ENCODE measurements around the gene ZNF431.
A peak's percentile ranks its signal among the peaks of the same experiment; 100 is the strongest.

Gene ZNF431

GRCh38 chr19:21141787-21142464, at the start of gene ZNF431:
ZNF431 (plus strand) TSS chr19:21142040; CDS start chr19:21142184, 144 bp downstream.
- Histone ChIP-seq H3K36me3 (ENCODE audit: insufficient read depth, low read length) (peaks cover 28% of the 10 kb centered on the region), H3K9me3 (ENCODE audit: control insufficient read depth, insufficient read depth, low read length) (peaks cover 10% of the 10 kb centered on the region), H3K4me1 (ENCODE audit: insufficient read depth, low read length) (no peaks in the 10 kb centered on the region), H3K9ac (ENCODE audit: low read depth, low read length) (peak within 1 kb of the TSS; percentile 75)

DNA sequence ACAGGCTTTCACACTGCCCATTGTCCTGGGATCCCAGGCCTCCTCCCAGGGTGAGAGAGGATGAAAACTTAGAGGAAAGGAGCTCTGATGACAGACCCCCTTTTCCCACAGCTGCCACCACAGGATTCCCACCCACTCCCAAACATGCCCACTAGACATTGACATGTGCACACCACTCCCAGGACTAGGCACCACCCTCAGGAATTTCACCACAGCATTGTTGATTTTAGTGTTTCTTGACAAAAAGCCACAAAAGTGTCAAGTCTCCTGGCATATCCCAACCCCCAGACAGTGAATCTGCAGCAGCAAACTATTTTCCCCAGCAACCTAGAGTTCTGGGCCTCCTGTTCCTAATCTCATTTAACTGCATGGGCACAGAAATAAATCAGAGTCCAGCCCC, 49.7 kb upstream of the ZNF431 start:
- Histone ChIP-seq H3K4me1 (ENCODE audit: insufficient read depth, low read length) (no peaks in the 10 kb centered on the region; the same call in 1 of the 2 replicates), H3K9me3 (ENCODE audit: control insufficient read depth, insufficient read depth, low read length) (no peaks in the 10 kb centered on the region), H3K9ac (ENCODE audit: low read depth, low read length) (no peak overlapping the region), H3K36me3 (ENCODE audit: insufficient read depth, low read length) (peaks cover 13% of the 10 kb centered on the region; the same call in 1 of the 2 replicates)

DNA sequence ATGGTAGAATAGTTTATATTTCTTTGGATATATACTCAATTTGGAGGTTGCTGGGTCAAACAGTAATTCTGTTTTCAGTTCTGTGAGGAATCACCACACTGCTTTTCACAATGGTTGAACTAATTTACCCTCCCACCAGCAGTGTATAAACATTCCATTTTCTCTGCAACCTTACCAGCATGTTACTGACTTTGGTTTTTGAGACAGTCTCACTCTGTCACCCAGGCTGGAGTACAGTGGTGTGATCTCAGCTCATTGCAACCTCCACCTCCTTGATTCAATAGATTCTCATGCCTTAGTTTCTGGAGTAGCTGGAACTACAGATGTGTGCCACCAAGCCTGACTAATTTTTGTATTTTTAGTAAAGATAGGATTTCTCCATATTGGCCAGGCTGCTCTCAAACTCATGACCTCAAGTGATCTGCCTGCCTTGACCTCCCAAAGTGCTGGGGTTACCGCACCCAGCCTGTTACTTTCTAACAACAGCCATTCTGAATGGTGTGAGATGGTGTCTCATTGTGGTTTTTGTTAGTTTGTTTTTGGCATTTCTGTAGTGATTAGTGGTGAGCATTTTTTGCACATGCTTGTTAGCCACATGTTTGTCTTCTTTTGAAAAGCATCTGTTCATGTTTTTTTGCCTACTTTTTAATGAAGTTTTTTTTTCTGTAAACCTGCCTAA, 47.4 kb upstream of the ZNF431 start:
- H3K4me1 ChIP-seq (ENCODE audit: insufficient read depth, low read length): no peaks in the 10 kb centered on the region; the same call in 1 of the 2 replicates
- no peaks in the 10 kb centered on the region for H3K9me3 ChIP-seq (ENCODE audit: control insufficient read depth, insufficient read depth, low read length)
- no peak overlapping the region for H3K9ac ChIP-seq (ENCODE audit: low read depth, low read length)
- peaks cover 10% of the 10 kb centered on the region for H3K36me3 ChIP-seq (ENCODE audit: insufficient read depth, low read length)

DNA sequence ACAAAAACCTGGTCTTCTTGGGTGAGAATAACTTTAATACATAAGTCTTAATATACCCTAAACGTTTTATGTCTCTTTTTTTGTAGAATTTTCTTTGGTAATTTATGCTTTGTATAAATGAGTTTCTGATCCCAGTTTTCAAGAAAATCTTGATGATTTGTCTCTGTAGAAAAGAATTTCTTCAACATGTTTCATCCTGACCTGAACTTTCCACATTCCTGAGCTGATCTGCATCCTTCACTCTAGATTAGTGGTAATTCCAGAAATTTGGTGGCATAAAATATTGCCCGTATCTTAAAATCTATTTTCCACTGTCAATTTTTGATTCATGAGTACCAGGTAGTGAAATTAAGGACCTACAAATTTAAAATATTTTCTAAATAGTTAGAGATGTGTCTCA, 43.5 kb upstream of the ZNF431 start:
- Histone ChIP-seq H3K36me3 (ENCODE audit: insufficient read depth, low read length) (peaks cover 2% of the 10 kb centered on the region), H3K9me3 (ENCODE audit: control insufficient read depth, insufficient read depth, low read length) (no peaks in the 10 kb centered on the region), H3K9ac (ENCODE audit: low read depth, low read length) (no peak overlapping the region), H3K4me1 (ENCODE audit: insufficient read depth, low read length) (no peaks in the 10 kb centered on the region)

DNA sequence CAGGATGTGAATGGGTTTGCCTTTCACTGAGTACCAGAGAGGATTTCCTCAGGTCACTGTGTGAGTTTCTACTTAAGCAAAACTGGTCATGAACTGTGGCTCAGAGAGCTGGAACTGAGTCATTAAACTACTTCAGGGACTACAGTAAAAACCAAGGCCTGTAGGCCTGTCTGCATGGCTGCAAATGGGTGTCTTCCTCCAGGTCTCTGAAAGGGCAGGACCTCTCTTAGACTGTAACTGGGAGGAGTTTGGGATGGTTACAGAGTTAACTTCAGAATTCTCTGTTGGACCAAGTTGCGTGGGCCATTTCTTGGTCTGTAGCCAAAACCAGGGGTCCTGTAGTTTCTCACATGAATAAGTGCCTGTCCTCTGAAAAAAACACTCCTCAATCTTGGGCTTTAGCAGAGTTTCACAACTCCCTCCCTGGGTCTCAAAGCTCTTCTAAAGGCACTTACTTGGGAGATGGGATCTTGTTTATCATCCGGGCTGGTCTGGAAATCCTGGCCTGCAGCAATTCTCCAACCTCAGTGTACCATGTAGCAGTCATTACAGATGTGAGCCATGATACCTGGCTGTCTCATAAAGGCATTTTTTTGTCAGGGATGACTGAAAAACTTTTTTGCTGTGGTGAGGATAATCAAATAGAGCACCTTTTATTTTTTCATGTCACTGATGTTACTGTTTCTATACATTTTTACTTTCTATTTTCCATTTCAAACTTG, 40.2 kb upstream of the ZNF431 start:
- no peaks in the 10 kb centered on the region for H3K4me1 ChIP-seq (ENCODE audit: insufficient read depth, low read length)
- peaks cover 9% of the 10 kb centered on the region for H3K36me3 ChIP-seq (ENCODE audit: insufficient read depth, low read length)
- H3K9me3 ChIP-seq (ENCODE audit: control insufficient read depth, insufficient read depth, low read length): no peaks in the 10 kb centered on the region
- H3K9ac ChIP-seq (ENCODE audit: low read depth, low read length): no peak overlapping the region

DNA sequence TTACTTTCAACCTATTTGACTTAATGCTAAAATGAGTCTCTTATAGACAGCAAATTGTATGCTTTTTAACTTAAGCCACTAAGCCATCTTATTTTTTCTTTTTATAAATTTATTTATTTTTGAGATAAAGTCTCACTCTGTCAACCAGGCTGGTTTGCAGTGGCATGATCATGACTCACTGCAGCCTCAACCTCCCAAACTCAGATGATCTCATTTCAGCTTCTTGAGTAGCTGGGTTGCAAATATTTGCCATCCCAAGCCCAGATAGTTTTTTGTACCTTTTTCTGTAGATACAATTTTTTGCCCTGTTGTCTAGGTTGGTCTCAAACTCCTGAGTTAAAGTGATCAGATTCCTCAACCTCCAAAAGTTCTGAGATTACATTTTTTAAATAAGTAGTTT, 32.7 kb upstream of the ZNF431 start:
- H3K9ac ChIP-seq (ENCODE audit: low read depth, low read length): no peak overlapping the region

GRCh38 chr19:21110183-21110582, 31.7 kb upstream of the ZNF431 start:
- no peaks in the 10 kb centered on the region for H3K9me3 ChIP-seq (ENCODE audit: control insufficient read depth, insufficient read depth, low read length)
- H3K4me1 ChIP-seq (ENCODE audit: insufficient read depth, low read length): no peaks in the 10 kb centered on the region
- H3K36me3 ChIP-seq (ENCODE audit: insufficient read depth, low read length): peaks cover 4% of the 10 kb centered on the region; the same call in 1 of the 2 replicates
- no peak overlapping the region for H3K9ac ChIP-seq (ENCODE audit: low read depth, low read length)

More for the DNA sequence above, 32.7 kb upstream of the ZNF431 start:
- no peaks in the 10 kb centered on the region for H3K9me3 ChIP-seq (ENCODE audit: control insufficient read depth, insufficient read depth, low read length)
- no peaks in the 10 kb centered on the region for H3K4me1 ChIP-seq (ENCODE audit: insufficient read depth, low read length)
- peaks cover 11% of the 10 kb centered on the region; the same call in 1 of the 2 replicates for H3K36me3 ChIP-seq (ENCODE audit: insufficient read depth, low read length)

DNA sequence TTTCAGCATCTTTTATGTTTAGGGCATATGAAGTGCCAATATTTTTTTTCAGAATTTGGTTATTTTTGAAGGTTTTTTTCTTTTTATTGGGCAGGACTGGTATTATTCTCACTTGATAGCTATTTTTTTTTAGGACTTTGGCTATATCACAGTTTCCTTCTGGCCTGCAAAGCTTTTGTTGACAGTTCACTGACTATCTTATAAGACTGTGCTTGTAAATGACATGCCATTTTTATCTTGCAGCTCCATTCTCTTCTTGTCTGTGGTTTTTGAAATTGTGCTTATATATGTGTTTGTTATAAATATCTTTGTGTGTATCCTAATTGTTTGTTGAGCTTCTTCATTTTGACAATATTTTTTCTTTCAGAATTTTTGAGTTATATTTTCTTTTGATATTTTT, 26.4 kb upstream of the ZNF431 start:
- Histone ChIP-seq H3K9ac (ENCODE audit: low read depth, low read length) (no peak overlapping the region), H3K4me1 (ENCODE audit: insufficient read depth, low read length) (no peaks in the 10 kb centered on the region), H3K9me3 (ENCODE audit: control insufficient read depth, insufficient read depth, low read length) (peaks cover 3% of the 10 kb centered on the region; the same call in 1 of the 2 replicates), H3K36me3 (ENCODE audit: insufficient read depth, low read length) (peaks cover 20% of the 10 kb centered on the region)

DNA sequence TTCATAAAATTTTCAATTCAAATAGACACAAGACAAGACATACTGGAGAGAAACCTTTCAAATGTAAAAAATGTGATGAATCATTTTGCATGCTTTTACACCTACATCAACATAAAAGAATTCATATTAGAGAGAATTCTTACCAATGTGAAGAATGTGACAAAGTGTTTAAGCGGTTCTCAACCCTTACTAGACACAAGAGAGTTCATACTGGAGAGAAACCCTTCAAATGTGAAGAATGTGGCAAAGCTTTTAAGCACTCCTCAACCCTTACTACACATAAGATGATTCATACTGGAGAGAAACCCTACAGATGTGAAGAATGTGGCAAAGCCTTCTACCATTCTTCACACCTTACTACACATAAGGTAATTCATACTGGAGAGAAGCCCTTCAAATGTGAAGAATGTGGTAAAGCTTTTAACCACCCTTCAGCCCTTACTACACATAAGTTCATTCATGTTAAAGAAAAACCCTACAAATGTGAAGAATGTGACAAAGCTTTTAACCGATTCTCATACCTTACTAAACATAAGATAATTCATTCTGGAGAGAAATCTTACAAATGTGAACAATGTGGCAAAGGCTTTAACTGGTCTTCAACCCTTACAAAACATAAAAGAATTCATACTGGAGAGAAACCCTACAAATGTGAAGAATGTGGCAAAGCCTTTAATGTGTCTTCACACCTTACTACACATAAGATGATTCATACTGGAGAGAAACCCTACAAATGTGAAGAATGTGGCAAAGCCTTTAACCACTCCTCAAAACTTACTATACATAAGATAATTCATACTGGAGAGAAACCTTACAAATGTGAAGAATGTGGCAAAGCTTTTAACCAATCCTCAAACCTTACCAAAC, 24.6 kb upstream of the ZNF431 start:
- Histone ChIP-seq H3K36me3 (ENCODE audit: insufficient read depth, low read length) (peaks cover 20% of the 10 kb centered on the region), H3K9me3 (ENCODE audit: control insufficient read depth, insufficient read depth, low read length) (peaks cover 3% of the 10 kb centered on the region; the same call in 1 of the 2 replicates), H3K4me1 (ENCODE audit: insufficient read depth, low read length) (no peaks in the 10 kb centered on the region)

GRCh38 chr19:21126078-21126477, 15.8 kb upstream of the ZNF431 start:
- H3K4me1 ChIP-seq (ENCODE audit: insufficient read depth, low read length): no peaks in the 10 kb centered on the region

More for the DNA sequence above, 24.6 kb upstream of the ZNF431 start:
- H3K9ac ChIP-seq (ENCODE audit: low read depth, low read length): no peak overlapping the region

DNA sequence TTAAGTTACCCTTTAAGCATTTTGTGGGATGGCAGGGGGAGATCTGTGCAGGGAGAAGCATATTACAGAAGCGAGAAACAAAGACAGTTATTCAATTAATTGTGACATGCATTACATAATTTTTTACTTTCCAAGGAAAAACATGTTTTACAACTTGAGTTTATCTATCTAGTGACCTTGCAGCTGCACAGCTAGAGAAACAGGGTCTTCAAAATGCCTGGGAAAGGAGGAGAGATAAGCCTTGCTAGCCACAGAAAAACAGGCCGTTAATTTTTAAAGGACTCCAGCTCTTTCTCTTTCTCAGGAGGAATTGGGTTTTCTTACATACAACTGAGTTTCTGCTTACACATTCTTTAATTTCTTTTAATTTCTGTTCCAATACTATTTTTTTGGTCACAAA, 14.8 kb upstream of the ZNF431 start:
- Histone ChIP-seq H3K4me1 (ENCODE audit: insufficient read depth, low read length) (no peaks in the 10 kb centered on the region), H3K9ac (ENCODE audit: low read depth, low read length) (no peak overlapping the region), H3K36me3 (ENCODE audit: insufficient read depth, low read length) (no peaks in the 10 kb centered on the region; the same call in 1 of the 2 replicates), H3K9me3 (ENCODE audit: control insufficient read depth, insufficient read depth, low read length) (no peaks in the 10 kb centered on the region)

More at GRCh38 chr19:21126078-21126477, 15.8 kb upstream of the ZNF431 start:
- H3K36me3 ChIP-seq (ENCODE audit: insufficient read depth, low read length): no peaks in the 10 kb centered on the region; the same call in 1 of the 2 replicates
- H3K9ac ChIP-seq (ENCODE audit: low read depth, low read length): no peak overlapping the region
- H3K9me3 ChIP-seq (ENCODE audit: control insufficient read depth, insufficient read depth, low read length): no peaks in the 10 kb centered on the region

DNA sequence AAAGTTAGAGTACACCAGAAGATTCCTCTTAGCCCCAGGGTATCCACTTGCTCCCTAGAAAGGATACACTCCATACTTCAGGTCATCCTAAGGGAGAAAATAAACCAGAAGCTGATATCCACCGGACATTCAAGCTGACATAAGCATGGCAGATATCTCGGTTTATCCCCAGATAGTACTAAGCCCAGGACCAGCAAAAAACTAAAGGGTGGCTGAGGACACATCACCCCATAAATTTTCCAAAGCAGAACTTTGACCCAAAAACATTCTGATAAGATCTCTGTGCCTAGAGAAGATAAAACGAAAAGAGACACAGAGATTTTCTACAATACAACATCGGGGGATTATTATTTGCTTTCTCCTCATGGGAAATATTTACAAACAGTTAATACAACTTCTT, 13.9 kb upstream of the ZNF431 start:
- H3K4me1 ChIP-seq (ENCODE audit: insufficient read depth, low read length): no peaks in the 10 kb centered on the region

DNA sequence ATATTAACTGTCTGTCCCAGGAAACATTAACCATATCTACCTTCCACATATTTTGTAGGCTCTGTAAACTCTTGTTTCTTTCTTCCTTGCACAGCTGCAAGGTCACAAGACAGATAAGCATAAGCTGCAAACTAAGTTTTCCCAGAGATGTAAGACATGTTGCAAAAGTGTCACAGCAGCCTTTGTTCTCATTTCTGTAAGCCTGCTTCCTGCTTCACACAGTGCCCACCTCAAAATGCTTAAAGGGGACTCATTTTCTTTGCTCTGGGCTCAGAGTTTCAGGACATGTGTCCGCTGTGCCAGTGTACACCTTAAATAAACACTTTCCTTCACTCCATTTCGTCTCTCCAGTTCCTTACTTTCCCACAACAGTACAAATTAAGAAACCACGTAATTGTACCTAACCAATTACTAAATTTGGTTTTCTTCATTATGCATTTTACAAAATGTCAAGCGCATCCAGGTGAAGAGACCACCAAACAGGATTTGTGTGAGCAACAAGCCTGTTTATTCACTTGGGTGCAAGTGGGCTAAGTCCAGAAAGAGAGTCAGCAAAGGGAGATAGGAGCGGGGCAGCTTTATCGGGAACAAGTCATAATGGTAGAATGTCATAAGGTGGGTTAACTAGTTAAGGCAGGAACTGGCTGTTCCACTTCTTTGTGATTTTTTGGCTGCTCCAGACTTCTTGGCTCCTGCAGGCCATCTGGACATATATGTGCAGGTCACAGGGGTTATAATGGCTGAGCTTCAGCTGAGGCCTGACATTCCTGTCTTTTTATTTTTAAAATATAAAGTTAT, 12.7 kb upstream of the ZNF431 start:
- H3K4me1 ChIP-seq (ENCODE audit: insufficient read depth, low read length): no peaks in the 10 kb centered on the region
- no peaks in the 10 kb centered on the region for H3K36me3 ChIP-seq (ENCODE audit: insufficient read depth, low read length)
- no peaks in the 10 kb centered on the region for H3K9me3 ChIP-seq (ENCODE audit: control insufficient read depth, insufficient read depth, low read length)
- no peak overlapping the region for H3K9ac ChIP-seq (ENCODE audit: low read depth, low read length)

More for the DNA sequence above, 13.9 kb upstream of the ZNF431 start:
- H3K36me3 ChIP-seq (ENCODE audit: insufficient read depth, low read length): no peaks in the 10 kb centered on the region
- no peak overlapping the region for H3K9ac ChIP-seq (ENCODE audit: low read depth, low read length)
- H3K9me3 ChIP-seq (ENCODE audit: control insufficient read depth, insufficient read depth, low read length): no peaks in the 10 kb centered on the region

Measured in ES-I3 (cell line).